ENCODE data around the gene IGFBP4.

The IGFBP4 gene

DNA sequence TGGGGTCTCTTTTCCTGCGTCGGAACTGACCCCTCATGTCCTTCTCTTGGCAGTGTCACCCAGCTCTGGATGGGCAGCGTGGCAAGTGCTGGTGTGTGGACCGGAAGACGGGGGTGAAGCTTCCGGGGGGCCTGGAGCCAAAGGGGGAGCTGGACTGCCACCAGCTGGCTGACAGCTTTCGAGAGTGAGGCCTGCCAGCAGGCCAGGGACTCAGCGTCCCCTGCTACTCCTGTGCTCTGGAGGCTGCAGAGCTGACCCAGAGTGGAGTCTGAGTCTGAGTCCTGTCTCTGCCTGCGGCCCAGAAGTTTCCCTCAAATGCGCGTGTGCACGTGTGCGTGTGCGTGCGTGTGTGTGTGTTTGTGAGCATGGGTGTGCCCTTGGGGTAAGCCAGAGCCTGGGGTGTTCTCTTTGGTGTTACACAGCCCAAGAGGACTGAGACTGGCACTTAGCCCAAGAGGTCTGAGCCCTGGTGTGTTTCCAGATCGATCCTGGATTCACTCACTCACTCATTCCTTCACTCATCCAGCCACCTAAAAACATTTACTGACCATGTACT, 13.2 kb downstream of the IGFBP4 start:
- DNase-seq (ENCODE audit: low read depth in 3 of 3): no peak

GRCh38 chr17:40457369-40457768, 14.1 kb downstream of the IGFBP4 start:
- no peak for DNase-seq (ENCODE audit: low read depth in 3 of 3)

GRCh38 chr17:40457964-40458791, 14.9 kb downstream of the IGFBP4 start:
- no peak for DNase-seq (ENCODE audit: low read depth in 3 of 3)

GRCh38 chr17:40458851-40459482, 15.7 kb downstream of the IGFBP4 start:
- no peak for DNase-seq (ENCODE audit: low read depth in 3 of 3)

DNA sequence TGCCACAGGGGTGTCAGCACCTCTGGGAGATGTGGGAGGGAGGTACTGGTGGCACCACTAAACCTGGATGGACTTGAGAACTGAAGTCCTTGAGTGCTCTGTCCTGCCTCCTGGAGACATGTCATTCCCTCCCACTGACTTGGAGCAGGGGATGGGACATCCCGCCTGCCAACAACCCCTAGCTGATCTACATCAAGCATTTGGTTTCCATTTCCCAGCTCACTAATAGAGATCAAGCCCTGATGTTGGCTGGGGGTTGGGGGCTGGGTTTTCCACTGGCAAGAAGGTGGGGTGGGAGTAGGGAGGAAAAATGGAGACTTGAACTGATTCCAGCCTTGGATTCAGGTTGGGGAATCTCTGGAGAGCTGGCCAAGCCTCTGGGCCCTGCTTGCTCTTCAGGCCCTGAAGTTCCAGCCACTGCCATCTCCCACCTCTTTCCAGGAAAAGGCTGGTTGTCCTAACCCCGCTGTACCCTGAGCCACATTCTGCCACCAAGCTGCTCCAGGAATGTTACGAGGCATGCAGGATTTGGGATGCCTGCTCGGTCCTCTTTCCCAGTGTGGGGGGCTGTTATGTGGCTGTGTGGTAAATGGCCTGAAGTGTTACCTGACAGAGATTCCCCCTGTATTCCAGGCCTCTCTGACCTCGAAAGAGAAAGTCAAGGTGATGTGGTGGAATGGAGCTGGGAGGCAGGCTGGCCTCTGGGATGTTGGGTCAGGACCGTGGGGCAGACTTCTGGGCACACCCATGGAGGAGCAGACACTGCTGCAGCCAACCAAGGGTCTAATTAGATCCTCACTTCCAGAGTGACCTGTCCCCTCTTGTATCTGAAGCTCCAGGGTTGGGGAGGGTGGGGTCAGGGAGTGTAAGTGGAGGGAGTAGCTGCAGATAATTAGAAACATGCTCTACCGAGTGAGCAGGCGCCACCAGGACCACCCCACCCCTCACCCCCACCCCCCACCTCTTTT, 16.7 kb downstream of the IGFBP4 start:
- no peak for DNase-seq (ENCODE audit: low read depth in 3 of 3)

DNA sequence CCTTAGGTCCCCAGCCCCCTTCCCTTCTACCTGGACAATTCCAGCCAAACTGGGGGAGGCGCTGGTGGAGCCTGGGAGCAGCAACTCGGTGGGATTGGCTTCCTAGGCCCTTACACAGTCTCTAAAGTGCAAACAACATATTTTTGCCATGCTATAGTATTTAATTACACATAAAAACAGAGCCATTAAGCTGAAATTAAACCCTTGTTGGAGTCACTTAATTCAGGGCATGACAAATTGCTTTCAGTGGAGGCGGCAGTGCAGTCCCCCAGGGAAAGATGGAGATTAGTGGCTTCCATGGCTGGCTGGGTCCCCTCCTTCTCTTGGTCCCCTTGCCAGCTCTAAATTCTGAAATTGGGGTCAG, 17.3 kb downstream of the IGFBP4 start:
- DNase-seq (ENCODE audit: low read depth in 3 of 3): no peak

DNA sequence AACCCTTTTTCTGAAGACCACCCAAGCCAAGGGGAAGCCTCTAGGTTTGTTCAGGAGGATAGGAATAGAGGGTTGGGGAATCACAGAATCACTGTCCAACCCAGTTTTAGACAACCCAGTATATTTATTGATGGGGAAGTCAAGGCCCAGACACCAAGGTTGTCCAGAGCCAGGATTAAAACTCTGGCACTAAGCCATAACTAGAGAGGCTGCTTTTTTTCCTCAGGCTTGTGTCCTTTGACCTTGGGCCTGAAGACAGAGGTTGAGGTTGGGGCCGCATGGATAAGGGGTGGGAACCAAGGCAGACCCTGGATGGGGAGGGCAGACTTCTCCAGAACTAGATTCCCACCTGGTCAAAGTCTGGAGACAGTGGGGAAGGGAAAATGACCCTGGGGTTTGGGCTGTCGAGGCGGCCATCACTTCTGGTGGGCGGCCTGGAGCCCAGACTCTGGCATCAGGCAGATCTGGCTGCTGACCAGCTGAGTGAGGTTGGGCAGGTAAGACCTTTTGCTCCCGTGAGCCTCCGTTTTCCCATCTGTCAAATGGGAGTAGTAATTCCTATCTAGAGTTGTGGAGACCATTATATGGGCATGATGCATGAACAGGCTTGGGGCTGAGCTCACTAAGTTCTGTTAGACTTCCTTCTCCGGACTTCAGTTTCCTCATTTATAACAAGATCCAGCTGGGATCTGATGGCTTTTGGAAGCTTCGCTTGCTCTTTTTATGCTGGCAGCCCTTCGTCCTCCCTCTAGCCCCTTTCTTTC, 17.9 kb downstream of the IGFBP4 start:
- DNase-seq (ENCODE audit: low read depth in 3 of 3): no peak

GRCh38 chr17:40461732-40462342, 18.6 kb downstream of the IGFBP4 start:
- DNase-seq (ENCODE audit: low read depth in 3 of 3): no peak

- DNase-seq (ENCODE audit: low read depth in 3 of 3): no peak
These were observed 19.3 kb downstream of the IGFBP4 start for GRCh38 chr17:40462343-40463121.

- DNase-seq (ENCODE audit: low read depth in 3 of 3): no peak
These were observed 19.9 kb downstream of the IGFBP4 start for GRCh38 chr17:40463122-40463550.

GRCh38 chr17:40464392-40464855, 21.2 kb downstream of the IGFBP4 start:
- no peak for DNase-seq (ENCODE audit: low read depth in 3 of 3)

DNA sequence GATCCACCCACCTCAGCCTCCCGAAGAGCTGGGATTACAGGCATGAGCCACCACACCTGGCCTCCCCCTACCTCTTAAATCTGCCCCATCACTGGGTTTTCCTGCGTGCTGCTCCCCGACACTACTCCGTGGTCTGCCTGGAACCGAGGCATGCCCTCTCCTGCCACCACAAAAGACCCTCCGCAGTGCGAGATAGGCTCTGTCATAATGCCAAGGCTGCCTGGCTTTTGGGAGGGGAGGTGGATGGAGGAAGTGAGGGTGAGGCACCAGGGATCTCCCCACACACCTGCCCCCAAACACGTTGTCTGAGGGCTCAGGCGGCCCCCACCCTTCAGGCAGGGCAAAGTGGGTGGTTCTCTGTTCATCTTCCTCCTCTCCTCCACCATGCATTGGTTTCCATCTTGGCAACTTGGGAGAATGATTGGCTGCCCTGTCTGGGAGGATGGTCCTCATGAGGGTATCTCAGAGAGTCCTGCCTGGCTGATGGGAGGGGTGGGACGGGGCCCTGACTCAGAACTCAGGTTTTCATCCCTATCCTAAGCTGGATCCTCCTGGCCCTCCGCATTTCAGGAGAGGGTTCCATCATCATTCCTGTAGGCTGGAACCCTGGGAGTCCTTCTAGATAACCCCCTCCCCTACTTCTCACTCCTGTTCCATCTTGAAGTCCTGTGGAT, 23.2 kb downstream of the IGFBP4 start:
- no peak for DNase-seq (ENCODE audit: low read depth in 3 of 3)

DNA sequence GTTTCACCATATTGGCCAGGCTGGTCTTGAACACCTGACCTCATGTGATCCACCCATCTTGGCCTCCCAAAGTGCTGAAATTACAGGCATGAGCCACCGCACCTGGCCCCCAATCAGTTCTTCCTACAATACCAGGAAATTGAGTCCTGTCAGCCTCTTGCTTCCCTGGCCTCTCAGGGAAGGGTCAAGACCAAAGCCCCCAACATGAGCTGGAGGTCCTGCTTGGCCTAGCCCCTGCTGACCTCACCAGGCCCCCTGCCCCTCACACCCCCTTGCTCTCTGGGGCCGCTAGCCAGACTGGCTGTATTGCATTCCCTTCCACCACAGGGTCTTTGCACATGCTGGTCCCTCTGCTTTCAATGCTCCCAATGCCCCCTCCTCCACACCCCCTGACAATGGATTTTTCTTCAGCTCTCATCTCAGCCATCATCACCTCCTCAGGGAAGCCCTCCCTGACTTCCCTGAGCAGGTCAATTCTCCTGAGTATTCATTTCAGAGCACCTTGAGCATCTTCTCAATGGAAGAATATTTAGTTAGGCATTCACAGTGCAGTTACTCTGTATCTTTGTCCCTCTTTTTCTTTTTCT, 24.1 kb downstream of the IGFBP4 start:
- no peak for DNase-seq (ENCODE audit: low read depth in 3 of 3)

- DNase-seq (ENCODE audit: low read depth in 3 of 3): no peak
These were observed 25.3 kb downstream of the IGFBP4 start for GRCh38 chr17:40468560-40468959.

DNA sequence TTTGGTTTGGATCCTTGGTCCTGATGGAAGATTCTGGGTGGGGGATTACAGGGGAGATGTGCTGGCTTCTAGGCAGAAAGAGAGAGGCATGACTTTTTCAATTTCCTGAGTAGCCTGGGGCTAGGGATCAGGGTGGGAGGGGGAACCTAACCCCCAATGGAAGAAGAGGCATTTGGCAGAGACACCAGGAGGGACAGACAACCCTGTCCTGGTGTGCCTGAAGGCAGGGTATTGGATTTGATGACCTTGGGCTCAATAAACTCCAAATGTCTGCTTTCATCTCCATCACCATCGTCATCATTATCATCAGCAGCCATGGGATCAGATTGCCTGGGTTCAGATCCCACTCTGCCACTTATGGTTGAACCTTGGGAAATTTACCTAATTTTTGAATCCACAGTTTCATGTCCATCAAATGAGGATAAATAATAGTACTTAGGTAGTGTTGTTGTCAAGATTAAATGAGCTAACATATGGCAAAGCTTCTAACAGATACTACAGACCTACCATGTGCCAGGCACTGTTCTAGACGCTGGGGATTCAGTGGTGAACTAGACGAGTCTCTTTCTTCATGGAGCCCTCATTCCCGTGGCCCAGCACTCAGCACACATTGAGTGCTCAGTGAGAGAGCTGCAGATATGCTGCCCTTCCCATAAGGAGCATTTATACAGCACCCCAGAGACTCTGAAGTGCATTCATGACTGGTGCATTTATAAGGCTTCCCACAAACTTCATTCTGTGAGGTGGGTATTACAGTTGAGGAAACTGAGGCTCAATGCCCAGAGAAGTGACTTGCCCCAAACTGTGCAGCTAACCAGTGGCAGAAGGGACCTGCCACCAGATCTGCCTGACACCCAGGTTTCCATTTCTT, 26.8 kb downstream of the IGFBP4 start:
- no peak for DNase-seq (ENCODE audit: low read depth in 3 of 3)

DNA sequence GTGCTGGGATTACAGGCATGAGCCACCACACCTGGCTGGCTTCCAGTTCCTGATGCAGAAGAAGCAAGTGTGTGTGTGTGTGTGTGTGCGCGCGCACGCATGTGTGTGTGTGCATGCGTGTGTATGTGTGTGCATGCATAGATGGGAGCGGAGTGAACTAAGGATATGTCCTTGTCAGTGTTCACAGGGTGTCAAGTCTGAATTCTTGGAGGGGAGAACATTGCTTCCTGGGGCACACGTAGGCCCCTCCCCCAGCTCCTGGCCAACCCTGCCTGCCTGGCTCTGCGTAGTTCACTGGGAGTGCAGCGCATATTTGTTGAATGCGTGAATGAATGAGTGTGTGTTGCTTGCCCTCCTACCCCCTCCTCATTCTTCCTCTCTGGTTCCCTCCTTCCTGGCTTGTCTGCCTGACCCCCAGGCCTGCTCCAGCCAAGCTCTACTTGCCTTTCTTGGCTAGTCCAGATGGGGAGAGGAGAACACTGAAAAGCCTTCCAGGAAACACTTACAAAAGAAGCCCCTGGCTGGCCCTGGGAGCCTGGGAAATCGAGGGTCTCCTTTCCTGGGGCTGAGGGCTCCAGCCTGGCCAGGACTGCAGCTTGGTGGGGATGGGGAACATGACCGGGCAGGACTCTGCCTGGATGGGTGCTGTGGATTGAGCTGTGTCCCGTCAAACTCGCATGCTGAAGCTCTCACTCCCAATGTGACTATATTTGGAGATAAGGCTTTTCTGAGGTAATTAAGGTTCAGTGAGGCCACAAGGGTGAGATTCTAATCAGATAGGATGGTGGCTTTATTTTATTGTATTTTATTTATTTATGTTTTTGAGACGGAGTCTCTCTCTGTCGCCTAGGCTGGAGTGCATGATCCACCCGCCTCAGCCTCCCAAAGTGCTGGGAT, 27.9 kb downstream of the IGFBP4 start:
- no peak for DNase-seq (ENCODE audit: low read depth in 3 of 3)
